Activated CD8-positive, alpha-beta memory T cell treated with anti-CD3 and anti-CD28 coated beads, Interleukin-2, amount 50 U/mL, for 24 hours (primary cell): ENCODE results near the gene TRPM5.

ENCODE experiments used
- DNase-seq: peaks from one replicate; pipeline ENCODE4 v3.0.0-alpha.2; 2020; ENCODE audit errors: extremely low read depth

Gene TRPM5

DNA sequence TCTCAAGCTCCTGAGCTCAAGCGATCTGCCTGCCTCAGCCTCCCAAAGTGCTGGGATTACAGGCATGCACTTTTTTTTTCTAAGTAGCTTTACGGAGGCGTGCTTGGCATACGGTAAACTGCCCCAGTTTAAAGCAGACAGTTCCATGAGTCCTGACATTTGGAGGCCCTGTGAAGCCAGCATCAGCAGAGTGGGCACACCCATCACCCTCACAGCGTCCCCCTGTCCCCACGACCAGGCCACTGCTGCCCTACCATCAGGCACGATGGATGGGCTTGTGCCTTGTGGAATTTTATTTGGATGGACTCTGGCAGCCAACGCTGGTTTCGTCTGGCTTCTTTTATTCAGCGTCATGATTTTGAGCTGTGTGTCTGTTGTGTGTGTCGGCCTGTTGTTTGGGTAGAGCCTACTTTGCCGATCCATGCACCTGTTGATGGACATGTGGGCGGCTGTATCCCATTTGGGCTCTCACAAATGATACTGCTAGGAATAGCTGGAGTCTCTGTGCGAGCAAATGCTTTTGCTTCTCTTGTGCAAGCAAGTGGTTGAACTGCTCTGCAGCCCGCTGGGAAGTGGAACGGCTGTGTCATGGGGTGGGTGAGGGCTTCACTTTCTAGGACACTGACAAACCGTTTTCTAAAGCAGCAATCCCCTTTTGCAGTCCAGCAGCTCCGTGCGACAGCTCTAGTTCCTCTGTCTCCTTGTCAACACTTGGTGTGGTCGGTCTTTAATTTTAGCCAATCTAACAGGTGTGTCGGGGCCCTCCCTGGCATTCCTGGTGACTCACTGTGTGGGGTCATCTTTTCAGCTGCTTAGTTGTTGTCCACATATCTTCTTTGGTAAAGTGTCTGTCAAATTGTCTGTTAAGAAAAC, 24.3 kb upstream of the TRPM5 start:
- DNase-seq: no peak

DNA sequence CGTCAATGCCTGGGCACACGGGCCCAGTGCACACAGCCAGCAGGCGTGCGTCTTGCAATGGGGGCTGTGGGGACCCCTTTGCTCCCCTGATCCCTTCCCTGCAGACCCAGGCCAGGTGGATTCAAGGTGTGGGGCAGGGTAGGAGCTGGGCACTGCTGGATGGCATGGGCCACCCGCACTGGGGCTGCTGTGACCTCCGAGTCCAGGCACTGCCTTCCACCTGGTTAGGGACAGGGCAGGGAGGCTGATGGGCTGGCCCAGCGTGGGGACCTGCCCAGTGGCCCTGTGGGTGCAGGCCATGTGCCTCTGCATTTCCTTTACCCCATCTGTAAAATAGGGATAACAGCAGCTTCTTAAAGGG, 23.4 kb upstream of the TRPM5 start:
- no peak for DNase-seq

DNA sequence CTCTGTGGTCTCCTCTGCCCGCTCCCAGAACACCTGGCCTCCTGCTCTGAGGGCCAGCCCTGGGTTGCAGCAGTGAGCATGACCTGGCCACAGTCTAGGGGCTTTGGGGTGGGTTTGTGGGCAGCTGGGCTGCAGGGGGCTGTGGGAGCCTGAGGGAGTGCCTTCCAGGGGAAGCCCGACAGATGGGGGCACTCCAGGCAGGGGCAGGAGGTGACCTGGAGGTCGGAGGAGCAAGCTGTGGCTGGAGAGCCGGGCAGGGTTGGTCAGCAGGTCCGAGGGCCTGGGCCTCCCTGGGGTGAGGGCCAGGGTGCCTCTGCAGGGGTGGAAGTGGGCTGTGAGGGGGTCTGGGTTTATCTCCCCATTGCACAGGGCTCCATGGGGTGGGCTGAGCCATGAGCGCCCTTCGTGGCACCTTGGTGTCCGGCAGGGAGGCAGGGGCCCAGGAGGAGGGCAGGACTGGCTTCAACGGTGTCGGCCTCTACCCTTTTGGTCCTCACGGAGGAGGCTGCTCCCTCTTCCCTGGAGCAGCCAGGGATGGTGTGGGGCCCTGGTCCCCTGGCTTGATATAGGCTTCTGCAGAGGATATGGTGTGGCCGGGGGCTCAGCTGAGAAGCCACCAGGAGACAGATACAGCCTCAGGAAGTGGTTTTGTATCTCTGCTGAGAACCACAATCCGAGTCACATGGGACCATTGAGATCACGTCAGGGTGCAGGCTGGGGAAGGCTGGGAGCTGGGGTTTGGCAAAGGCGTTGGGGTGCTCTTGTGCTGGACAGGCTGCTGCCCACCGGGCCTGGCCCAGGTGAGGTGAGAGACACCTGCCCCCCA, 22.8 kb upstream of the TRPM5 start:
- DNase-seq: no peak

DNA sequence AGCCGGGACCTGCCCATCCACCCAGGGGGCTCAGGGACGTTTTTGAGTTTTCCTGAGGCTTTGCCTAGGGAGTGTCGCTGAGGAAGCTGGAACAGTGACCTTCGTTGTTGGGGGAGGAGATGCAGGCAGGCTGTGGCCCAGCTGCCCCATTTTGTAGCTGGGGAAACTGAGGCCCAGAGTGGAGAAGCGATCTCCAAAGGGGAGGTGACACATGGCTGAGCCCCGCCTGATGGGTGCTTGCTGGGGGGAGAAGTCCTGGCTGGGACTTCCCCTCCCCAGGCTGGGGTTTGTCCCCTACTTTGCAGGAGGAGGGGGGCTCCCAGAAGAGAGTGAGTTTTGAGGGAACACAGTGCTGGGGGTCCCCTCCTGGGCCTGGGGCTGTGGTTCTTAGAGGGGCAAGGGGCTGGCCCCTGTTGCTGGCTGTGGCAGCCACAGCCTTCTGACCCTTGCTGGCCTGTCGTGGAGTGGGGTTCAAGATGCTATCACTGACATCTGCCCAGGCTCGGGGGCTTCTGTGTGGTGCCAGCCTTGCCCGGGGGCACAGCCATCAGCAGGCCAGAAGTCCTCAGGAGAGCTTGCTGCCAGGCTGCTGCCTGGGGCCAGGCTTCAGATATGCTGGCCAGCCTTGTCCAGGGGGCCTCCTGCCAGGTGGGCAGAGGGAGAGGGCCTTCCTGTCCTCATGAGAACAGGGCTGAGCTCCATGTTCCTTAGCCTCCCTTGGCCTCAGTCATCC, 21.9 kb upstream of the TRPM5 start:
- no peak for DNase-seq

DNA sequence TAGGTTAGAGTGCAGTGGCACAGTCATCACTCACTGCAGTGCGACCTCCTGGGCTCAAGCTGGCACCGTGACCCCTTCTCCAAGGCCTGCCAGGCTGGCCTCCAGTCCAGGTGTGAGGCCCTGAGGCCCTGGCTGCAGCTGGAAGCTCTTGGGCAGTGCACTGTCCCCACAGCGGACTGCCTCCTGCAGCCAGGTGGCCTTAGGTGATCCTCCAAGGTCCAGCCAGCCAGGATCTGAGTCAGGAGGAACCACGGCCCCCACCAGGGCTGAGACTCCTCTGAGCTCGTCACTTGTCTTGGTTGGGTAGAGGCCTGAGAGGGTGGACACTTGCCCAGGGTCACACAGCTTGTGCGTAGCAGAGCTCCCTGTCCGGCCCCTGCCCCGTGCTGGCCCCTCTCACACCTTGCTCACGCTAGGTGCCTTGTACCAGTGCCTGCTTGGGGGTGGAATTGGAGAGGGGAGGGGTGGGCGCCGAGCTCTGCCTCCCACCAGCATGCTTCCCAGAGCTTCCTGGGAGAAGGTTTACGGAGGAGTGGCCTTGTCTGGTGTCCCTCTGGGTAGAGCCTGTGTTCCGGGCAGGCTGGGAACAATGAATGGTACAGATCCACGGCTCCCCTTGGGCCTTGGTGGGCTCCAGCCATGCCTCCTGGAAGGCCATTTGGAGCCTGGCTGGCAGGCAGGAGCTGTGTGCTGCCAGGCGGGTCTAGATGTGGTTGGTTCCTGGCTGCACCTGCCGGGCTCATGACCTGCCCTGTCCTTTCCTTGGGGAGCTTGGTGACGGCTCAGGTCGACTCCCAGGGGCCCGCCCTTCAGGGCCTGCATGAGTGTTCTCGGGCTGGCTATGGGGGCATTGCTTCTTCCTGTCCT, 21.1 kb upstream of the TRPM5 start:
- DNase-seq: no peak

DNA sequence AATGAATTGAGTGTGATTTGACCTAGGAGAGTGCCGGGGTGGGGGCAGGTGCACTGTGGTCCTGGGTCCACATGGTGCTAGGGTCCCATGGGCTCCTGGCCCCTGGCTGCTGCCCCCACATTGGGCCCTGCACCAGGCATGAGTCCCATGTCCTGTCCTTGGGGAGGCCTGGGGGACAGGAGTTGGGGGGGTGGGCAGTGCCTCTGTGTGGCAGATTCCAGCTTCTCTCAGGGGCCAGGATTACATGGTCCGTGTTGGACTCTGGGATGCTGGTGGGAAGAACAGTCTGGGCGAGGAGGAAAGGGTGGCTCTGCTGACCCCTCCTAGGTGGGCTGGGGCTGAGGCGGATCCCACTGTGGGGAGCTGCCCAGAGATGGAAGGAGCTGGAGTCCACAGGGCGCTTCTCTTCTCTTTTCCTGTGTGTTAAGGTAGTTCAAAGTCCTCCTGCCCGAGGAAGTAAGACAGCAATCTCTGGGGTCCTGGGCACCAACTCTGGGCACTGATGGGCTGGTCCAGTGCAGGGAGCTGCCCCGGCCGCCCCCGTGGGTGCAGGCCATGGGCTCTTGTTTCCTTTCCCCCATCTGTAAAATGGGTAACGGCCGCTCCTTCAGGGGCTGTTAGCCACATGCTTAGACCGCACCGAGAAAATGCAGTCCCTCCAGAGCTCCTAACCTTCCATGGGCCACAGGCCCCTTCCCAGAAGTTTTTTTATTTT, 20.3 kb upstream of the TRPM5 start:
- DNase-seq: no peak

DNA sequence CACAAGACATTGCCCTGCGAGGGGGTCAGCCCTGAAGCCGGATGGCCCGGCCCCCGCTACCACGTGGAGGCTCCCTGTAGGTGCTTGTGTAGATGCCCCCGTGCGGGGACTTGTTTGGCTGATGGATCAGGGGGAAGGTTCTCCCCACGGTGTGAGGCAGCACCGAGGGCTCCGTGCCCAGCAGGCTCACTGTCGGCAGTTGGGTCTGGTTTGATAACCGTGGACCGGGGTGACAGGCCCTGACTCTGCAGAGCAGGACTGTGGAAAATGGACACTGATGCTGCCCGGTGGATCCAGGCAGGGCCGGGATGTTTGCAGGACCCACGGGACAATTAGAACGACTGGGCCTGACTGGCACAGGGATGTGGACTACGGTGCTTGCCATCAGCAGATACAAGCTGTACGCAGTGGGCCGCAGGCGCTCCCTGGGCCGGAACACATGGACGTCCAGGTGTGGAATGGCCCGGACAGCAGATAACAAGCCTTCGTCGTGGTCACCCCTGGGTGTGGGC, 19.5 kb upstream of the TRPM5 start:
- no peak for DNase-seq

DNA sequence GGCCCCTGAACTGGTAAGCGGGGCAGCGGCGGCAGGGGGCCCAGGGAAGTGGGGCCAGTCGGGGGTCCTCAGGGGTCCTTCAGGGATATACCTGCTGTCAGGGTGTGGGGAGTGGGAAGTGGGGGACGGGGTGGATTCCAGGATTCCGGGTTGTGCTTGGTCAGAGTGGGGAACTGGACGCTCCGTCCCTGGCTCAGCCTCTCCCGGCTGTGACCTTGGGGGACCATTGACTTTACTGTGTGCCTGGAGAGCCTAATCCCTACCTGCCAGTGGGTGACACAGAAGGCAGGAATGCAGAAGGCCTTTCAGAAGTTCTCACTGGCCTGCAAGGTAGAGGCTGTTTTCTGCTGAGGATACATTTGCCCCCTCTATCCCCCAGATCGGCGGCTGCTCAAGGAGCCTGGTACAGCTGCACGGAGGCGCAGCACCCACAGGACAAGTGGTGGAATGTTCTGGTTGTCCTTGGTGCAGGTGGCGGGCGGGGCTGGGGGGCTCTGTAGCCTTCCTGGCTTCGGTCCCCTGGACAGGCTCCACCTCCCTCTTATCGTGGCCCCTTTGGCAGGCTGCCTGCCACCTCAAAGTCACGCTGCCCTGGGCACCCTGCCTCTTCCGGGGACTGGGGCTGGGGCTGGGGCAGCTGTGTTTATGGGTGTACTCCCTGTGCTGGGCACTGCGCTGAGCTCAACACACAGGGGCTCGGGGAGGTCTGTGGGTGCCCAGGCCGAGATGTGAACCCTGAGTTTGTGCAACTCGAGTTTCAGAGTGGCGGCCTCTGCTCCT, 18.9 kb upstream of the TRPM5 start:
- DNase-seq: no peak

DNA sequence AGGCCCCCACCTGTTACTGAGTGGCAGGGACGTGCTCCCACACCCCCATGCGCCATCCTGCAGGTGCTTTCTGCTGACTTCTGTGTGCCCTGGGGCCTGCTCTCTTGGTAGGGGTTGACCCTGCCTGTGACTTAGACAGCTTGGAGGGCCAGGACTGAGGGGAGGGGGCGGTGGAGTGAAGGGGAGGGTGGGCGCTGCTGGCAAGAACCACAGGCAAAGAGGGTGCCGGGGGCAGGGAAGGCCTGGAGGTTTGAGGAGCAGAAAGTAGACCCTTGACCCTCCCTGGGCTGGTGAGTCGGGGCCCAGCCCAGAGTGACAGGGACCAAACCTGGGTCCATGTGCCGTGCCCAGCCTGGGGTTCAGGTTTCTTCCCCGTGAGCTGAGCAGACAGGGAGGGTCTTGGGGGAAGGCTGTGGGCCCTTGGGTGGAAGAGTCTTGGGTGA, 18.2 kb upstream of the TRPM5 start:
- DNase-seq: no peak

DNA sequence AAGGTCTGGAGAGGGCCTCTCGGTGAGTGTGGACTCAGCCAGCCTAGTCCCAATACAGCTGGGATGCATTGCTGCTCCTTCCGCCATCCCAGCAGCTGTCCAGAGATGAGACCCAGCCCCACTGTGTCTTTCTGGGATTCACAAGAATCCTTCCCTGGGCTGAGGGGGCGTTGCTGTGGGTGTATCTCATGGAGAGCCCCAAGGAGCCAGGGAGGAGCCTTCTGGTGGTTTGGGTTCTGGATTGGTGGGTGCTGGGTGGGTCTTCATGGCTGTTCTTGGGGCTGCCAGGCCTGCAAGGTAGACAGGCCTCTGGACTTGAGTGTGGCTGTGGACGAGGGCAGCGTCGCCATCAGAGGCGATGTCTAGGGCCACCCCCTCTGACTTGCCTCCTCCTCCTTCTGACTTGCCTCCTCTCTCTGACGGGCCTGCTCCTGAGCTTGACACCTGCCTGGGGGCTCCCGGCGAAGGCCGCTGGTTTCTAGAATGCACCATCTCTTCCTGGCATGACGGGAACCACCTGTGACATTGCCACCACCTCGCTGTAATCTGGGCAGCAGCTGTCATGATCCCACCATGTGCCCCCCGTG, 17.7 kb upstream of the TRPM5 start:
- no peak for DNase-seq

DNA sequence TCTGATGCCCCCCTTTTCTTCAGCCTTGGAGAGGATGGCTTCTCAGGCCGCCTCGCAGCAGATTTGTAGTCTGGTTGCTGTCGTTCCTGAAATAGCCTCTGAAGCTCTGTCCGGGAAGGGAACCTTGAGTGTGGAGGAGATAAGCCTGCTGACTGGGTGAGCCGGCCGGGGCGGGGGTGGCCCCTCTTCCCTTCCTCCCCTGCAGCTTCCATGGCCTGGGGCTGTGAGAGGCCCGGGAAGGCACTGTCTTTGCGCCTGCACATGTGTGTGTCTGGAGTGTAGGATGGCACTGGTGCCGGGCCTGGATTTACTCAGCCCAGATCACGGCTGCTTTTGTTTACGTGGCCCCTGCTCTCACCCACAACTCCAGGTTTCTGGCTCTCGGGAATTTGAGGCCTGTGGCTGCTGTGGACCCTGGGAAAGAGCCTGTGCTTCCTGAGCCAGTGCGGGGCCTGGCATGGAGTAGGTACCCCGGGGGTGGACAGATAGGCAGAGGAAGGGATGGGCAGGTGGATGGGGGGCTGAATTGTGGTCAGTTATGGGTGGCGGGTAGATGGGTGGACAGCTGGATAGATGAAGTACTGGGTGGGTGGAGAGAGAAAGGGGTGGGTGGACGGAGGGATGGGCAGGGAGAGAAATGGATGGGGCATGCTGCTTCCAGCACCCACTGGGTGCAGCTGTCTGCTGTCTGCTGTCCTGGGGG, 17.1 kb upstream of the TRPM5 start:
- DNase-seq: no peak

DNA sequence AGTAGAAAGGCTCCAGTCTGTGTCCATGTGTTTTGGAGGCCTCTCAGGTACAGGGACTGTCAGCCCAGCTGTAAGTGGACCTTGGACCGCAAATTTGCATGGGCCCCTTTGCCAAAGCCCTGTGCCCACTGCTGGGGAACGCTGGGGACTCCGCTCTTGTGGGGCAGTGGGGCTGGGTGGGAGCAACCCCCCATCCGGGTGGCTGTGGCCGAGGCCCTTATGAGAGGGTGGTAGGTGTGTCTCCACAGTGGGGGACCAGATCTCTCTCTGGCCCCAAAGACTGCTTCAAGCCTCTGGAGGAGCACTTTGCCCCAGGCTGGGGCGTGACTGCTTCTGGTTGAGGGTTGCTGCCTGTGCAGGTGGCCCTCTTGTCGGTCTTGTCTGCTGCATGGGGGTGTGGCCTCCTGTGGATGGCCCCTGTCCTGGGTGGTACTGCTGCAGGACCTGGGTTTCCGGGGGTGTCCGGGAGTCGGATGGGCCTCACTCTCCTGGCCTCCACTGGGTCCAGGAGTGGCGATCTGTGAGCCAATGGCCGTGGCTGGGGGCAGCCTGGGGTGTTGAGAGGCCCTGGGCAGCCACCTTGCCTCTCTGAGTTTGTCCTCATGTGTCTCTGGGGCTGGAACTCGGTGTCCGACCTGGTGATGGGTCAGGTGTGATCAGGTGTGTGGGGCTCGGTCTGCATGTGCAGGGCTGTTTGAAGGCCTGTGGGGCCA, 16.4 kb upstream of the TRPM5 start:
- no peak for DNase-seq

DNA sequence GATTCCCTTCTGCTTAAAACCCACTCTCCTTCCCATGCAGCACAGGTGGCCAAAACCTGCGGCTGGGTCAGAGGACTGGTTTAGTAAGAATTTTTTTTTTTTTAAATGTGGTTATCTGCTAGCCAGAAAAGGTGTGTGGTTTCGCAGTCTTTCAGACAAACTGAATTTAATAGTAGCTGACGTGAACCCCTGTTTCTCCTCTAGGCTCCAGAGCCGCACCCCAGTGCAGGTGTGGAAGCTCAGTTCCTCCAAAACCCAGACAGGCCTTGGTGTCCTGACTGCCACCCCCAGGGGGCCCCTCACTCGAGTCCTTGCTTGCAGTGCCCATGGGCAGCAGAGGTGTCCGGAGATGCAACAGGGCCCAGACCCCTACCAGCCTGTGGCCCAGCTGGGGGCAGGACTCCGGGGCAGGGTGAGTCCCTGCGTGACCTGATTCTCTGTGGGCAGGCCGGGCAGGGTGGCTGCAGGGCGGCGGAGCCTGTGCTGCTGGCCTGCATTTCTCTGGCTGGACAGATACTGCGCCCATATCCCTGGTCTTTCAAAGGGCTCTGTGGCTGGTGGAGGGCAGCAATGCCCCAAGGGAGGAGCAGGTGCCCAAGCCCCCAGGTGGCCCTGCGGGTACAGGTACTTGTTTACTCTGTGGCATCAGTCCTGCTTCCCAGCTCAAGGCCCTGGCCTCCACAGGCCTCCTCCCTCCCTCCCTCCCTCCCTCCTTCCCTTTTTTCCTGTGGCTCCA, 15.7 kb upstream of the TRPM5 start:
- no peak for DNase-seq

DNA sequence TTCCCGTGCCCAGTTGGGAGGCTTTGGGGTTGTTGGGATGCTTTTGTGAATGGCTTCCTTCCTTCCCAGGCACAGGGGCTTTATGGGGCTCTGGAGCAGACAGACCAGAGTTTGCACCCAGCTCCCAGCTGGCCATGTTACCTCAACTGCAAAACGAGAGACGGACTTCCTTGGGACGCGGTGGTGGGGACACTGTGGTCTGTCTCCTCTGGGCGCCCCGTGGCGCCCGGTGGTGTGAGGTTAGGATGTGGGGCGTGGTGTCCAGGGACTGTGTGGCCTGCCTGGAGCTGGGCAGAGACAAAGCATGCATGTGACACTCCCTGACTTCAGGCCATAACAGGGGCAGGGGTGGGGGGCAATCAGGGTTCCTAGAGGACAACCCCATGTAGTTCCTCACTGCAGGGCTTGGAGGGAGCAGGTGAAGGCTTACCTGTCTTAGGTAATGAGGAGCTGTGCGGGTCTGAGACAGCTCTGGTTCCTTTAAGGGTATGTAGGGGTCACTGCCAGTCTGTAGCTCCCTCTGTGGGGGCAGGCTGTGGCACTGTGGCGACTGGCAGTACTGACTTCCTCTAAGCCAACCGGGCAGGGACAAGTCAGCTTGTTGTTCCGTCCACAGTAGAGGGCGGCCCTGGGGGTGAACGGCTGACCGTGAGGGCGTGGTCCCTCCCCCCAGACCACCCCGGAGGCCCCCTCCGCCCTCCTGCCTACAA, 14.9 kb upstream of the TRPM5 start:
- no peak for DNase-seq

DNA sequence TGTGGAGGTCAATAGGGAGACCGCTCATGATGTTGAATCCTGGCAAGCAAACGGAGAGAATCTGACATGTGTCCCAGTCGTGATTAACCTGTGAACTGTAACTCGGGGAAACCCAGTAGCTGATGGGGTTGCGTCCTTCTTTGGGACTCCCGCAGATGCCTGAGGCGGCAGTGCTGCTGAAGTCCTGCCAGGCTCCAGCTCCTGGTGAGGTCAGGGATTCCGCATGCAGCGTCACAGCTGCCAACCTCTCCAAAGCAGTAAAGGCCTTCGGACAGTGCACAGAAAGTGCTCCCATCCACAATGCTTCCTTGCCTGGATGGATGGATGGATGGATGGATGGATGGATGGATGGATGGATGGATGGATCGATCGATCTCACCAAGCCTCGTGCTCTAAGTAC, 14.0 kb upstream of the TRPM5 start:
- no peak for DNase-seq

DNA sequence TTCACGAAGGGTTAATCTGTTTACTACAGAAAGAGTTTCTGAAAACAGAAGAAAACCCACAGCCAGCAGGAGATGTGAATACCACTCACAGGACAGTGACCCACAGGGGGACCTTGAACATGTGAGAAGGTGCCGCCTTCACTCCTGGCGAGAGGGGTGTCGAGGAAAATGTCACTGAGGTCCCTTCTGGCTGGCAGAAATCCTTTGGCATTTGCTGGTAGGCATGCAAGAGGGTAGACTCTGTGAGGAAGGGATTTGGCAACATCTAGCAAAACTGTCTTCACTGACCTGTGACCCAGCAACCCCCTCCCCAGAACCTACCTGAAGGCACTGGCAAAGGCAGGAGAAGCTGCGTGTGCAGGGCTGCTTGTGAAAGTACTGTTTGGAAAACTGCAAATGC, 9.1 kb upstream of the TRPM5 start:
- DNase-seq: no peak
